Astrocyte of the spinal cord (primary cell): ENCODE measurements around the gene WDR70.
A peak's percentile ranks its signal among the peaks of the same experiment; 100 is the strongest.

ENCODE experiments used
- DNase-seq: peaks from one replicate; pipeline ENCODE4 v3.0.0; 2011; ENCODE audit warnings: low read depth, low spot score
- H3K4me3 ChIP-seq: 2 replicates; pipeline ENCODE4 v1.5.1; 2011; ENCODE audit warnings: low read depth, mild to moderate bottlenecking, low read length, moderate library complexity
- CTCF ChIP-seq: IDR thresholded peaks from 2 replicates; pipeline ENCODE4 v1.5.1; 2012; ENCODE audit warnings: low read depth, mild to moderate bottlenecking, low read length, inconsistent platforms
- in situ Hi-C: cut with HindIII; loops from 2 replicates; pipeline ENCODE4 v1.10.0; 2017; ENCODE audit warnings: low sequenced_read_pairs

WDR70 gene

DNA sequence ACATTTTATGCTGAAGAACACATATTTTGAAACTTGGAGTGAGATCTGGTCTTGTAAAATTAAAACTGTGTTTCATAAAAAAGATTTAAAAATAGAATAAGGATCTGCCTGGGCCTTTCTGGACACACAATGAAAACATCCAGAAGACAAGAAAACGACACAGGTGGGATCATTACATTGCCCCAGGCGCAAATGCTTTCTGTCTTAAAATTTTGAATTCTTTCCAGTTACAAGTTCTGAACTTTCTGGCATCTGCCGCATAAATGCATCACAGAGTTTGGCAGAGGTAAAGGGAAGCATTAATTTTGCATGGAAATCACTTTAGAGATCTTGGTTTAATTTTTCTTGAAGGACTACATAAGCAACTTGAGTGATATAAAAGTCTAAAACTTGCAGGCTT is 219.6 kb downstream of the WDR70 start:
- no peak for DNase-seq
- in situ Hi-C loops, result no loop called here
- no peak overlapping the region for H3K4me3 ChIP-seq
- TF ChIP-seq CTCF, result no peak

DNA sequence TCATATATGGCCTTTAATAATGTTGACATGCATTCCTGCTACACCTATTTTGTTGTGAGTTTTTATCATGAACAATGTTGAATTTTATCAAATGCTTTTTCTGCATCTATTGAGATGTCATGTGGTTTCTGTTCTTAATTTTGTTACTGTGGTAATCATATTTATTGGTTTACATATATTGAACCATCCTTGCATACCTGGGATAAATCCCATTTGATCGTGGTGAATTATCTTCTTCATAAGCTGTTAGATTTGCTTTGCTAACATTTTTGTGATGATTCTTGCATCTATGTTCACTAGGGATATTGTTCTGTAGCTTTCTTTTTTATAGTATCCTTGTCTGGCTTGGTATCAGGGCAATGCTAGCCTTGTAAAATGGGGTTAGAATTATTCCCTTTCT is 222.0 kb downstream of the WDR70 start:
- no peak overlapping the region for H3K4me3 ChIP-seq
- no peak for TF ChIP-seq CTCF
- no peak for DNase-seq
- in situ Hi-C loops, result no loop called here

- no peak for DNase-seq
- H3K4me3 ChIP-seq, result no peak overlapping the region
- no peak for TF ChIP-seq CTCF
- in situ Hi-C loops, result no loop called here
Observed at GRCh38 chr5:37603072-37603471, 224.0 kb downstream of the WDR70 start.

- no peak for TF ChIP-seq CTCF
- in situ Hi-C loops, result no loop called here
- H3K4me3 ChIP-seq, result no peak overlapping the region
- no peak for DNase-seq
Observed at GRCh38 chr5:37604290-37604689, 225.2 kb downstream of the WDR70 start.

GRCh38 chr5:37606148-37606547 is 227.0 kb downstream of the WDR70 start:
- no peak for TF ChIP-seq CTCF
- in situ Hi-C loops, result no loop called here
- no peak for DNase-seq
- H3K4me3 ChIP-seq, result no peak overlapping the region

GRCh38 chr5:37606632-37607248 is 227.6 kb downstream of the WDR70 start:
- in situ Hi-C loops, result no loop called here
- TF ChIP-seq CTCF, result no peak
- no peak for DNase-seq
- H3K4me3 ChIP-seq, result no peak overlapping the region

- peak; percentile 94 for DNase-seq
Observed at GRCh38 chr5:37615184-37615583, 236.1 kb downstream of the WDR70 start.

More at GRCh38 chr5:37615184-37615583, 236.1 kb downstream of the WDR70 start:
- TF ChIP-seq CTCF, result no peak
- no peak overlapping the region for H3K4me3 ChIP-seq
- in situ Hi-C loops, result no loop called here
